Mucosa of descending colon (tissue), 3 donors: ENCODE measurements around the gene ZBTB7C. TPM values are rescaled to one million over a fixed set of nuclear protein-coding genes. Genes with fewer than 3 reads are reported as not detected.

Source experiments
- ATAC-seq: fragments of 200-7000 bp; cut with Tn5 transposase; one replicate; pipeline ENCODE4 v1.9.1; 2020; ENCODE audit warnings: mild to moderate bottlenecking, moderate library complexity
- DNase-seq, 3 donors: peaks; one replicate each; pipeline ENCODE4 v3.0.0-alpha.2; 2020
- H3K36me3 ChIP-seq: fragments of 200-600 bp; one replicate; pipeline ENCODE4 v1.8.0; 2021; ENCODE audit warnings: low read depth, mild to moderate bottlenecking
- H3K4me1 ChIP-seq: fragments of 200-600 bp; one replicate; pipeline ENCODE4 v1.8.0; 2021; ENCODE audit warnings: low read depth, mild to moderate bottlenecking
- H3K4me3 ChIP-seq: fragments of 200-600 bp; one replicate; pipeline ENCODE4 v1.8.0; 2021; ENCODE audit warnings: mild to moderate bottlenecking
- H3K9me3 ChIP-seq: fragments of 200-600 bp; one replicate; pipeline ENCODE4 v1.8.0; 2021; ENCODE audit warnings: mild to moderate bottlenecking
- intact Hi-C, 2 donors: fragments of 100-400 bp; cut with DNase I in 1 of 2; cut with micrococcal nuclease in 1 of 2; formaldehyde crosslinking; loops; one replicate each; pipeline versions ENCODE4 v1.11.0 to v1.11.1; 2022; cut with DNase I, micrococcal nuclease
- total RNA-seq, 3 donors: library from RNA; stranded (reverse); fragmentation: NEBNext Ultra II Directional in 2 of 3; extraction: Animal tissue kit (Norgen Biotek cat#: 25700) in 2 of 3; gene quantifications; one replicate each; pipeline versions ENCODE4 v1.2.1 to v1.2.4, GENCODE V29; 2021 to 2023
- TF ChIP-seq, protein P1 (sequence below): fragments of 200-600 bp; IDR thresholded peaks from one replicate; pipeline ENCODE4 v1.8.0; 2022; ENCODE audit warnings: antibody characterized with exemption, mild to moderate bottlenecking
- donor health status: DM: no; HTN: no; CAD: no; lungs with moderate emphysema.
- donor health status: DM: no; HTN: no; CAD: no.
- donor health status: DM: no; HTN: yes; CAD: no.

ZBTB7C gene
- total RNA-seq, 3 donors from 2014 or later = 20.8 to 56.6 (median 38.2) TPM

- Histone ChIP-seq H3K9me3 (no peaks in the 10 kb centered on the region), H3K4me1 (no peaks in the 10 kb centered on the region), H3K4me3 (no peak overlapping the region), H3K36me3 (no peaks in the 10 kb centered on the region)
- ATAC-seq = no peak
- TF ChIP-seq, protein P1, sequence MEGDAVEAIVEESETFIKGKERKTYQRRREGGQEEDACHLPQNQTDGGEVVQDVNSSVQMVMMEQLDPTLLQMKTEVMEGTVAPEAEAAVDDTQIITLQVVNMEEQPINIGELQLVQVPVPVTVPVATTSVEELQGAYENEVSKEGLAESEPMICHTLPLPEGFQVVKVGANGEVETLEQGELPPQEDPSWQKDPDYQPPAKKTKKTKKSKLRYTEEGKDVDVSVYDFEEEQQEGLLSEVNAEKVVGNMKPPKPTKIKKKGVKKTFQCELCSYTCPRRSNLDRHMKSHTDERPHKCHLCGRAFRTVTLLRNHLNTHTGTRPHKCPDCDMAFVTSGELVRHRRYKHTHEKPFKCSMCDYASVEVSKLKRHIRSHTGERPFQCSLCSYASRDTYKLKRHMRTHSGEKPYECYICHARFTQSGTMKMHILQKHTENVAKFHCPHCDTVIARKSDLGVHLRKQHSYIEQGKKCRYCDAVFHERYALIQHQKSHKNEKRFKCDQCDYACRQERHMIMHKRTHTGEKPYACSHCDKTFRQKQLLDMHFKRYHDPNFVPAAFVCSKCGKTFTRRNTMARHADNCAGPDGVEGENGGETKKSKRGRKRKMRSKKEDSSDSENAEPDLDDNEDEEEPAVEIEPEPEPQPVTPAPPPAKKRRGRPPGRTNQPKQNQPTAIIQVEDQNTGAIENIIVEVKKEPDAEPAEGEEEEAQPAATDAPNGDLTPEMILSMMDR = no peak
- intact Hi-C loops = loop anchor here in 1 of 2 donors (10.0 kb wide), 1 partner anchor 206 kb away; no protein-coding TSS in a partner anchor
- DNase-seq = no peak
Measured at GRCh38 chr18:48238636-48239035, 170.5 kb downstream of the ZBTB7C start.

- Histone ChIP-seq H3K9me3 (no peaks in the 10 kb centered on the region), H3K4me1 (no peaks in the 10 kb centered on the region), H3K36me3 (no peaks in the 10 kb centered on the region), H3K4me3 (no peak overlapping the region)
- ATAC-seq = no peak
- intact Hi-C loops = loop anchor here in 1 of 2 donors (10.0 kb wide), 1 partner anchor 207 kb away; no protein-coding TSS in a partner anchor
- DNase-seq = no peak
- TF ChIP-seq, protein P1 = no peak
Measured at GRCh38 chr18:48238206-48238605, 171.0 kb downstream of the ZBTB7C start.

DNA sequence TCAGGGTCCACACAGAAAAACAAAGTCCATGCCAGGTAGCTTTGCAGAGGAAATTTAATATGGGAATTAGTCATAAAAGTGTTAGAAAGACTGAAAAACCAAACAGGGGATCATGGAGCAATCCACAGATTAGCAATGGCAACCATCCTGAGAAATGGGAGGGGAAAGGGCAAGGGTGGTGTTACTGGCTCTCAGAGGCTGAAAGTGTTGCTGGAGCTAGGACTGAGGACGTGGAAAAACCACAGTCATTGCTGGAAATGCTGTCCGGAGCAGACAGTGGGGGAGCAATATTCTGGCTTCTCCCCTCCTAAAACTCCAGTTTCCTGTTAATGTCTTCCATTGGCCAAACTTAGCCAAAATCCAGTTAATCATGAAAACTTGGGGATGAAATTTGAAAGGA, 172.4 kb downstream of the ZBTB7C start:
- intact Hi-C loops = loop anchor here in 1 of 2 donors (10.0 kb wide), 1 partner anchor 208 kb away; no protein-coding TSS in a partner anchor
- H3K4me1 ChIP-seq = no peaks in the 10 kb centered on the region
- DNase-seq (no peak), ATAC-seq (no peak)
- TF ChIP-seq, protein P1 = no peak
- no peak overlapping the region for H3K4me3 ChIP-seq
- no peaks in the 10 kb centered on the region for H3K36me3 ChIP-seq
- no peaks in the 10 kb centered on the region for H3K9me3 ChIP-seq

- Histone ChIP-seq H3K4me1 (no peaks in the 10 kb centered on the region), H3K9me3 (no peaks in the 10 kb centered on the region), H3K4me3 (no peak overlapping the region), H3K36me3 (no peaks in the 10 kb centered on the region)
- intact Hi-C loops = loop anchor here (1.0 to 10.0 kb wide), 2 partner anchors 115 to 214 kb away; no protein-coding TSS in a partner anchor
- DNase-seq = peak; percentile 68 to 86 (median 84)
- TF ChIP-seq, protein P1 = peak; percentile 27
- ATAC-seq = peak; percentile 94
Measured at GRCh38 chr18:48230467-48231113, 178.6 kb downstream of the ZBTB7C start.

- intact Hi-C loops = no loop called here
Measured at GRCh38 chr18:48229552-48229981, 179.6 kb downstream of the ZBTB7C start.

More at GRCh38 chr18:48229552-48229981, 179.6 kb downstream of the ZBTB7C start:
- H3K4me1 ChIP-seq = no peaks in the 10 kb centered on the region
- TF ChIP-seq, protein P1 = no peak
- no peaks in the 10 kb centered on the region for H3K9me3 ChIP-seq
- H3K36me3 ChIP-seq = no peaks in the 10 kb centered on the region
- no peak for ATAC-seq
- DNase-seq = no peak
- H3K4me3 ChIP-seq = no peak overlapping the region
